Kidney glomerular epithelial cell (primary cell): ENCODE measurements around the gene NUTM2B.
"Not testable (repeated sequence)": the region's sequence is repeated elsewhere in the genome, so short reads cannot be mapped to it uniquely, and the experiment has no call there.

Experiments
- DNase-seq: peaks from one replicate; lab custom pipeline; 2025; lab: John Stamatoyannopoulos, UW

The NUTM2B gene

DNA sequence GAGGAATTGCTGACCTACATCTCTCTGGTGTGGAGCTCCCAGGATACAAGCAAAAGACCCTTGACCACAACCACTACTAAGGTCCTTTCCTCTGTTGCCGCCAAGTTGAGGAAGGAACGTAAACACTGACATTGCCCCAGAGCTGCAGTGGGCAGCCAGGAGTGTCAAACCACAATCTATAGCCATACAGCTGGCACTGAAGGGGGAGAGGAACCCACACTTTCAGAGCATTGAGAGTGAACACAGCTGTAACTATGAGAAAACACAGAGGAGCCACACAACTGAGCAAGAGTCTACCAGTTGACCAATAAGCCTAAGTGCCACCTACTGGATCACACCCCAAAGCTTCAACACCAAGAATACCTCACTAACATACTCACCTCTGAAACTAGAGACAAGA lies 45.5 kb downstream of the NUTM2B start:
- DNase-seq, result not testable (repeated sequence)

- DNase-seq, result not testable (repeated sequence)
Measured at GRCh38 chr10:79753601-79754000, 50.6 kb downstream of the NUTM2B start.

GRCh38 chr10:79758297-79758993 lies 55.4 kb downstream of the NUTM2B start:
- peak; percentile 14 for DNase-seq
